NCI-H774 (cell line): ENCODE data around the gene RAB39B.
"Not testable (repeated sequence)": the region's sequence is repeated elsewhere in the genome, so short reads cannot be mapped to it uniquely, and the experiment has no call there.

Source experiments
- DNase-seq: peaks from one replicate; lab custom pipeline; 2025; lab: John Stamatoyannopoulos, UW

Gene RAB39B, protein sequence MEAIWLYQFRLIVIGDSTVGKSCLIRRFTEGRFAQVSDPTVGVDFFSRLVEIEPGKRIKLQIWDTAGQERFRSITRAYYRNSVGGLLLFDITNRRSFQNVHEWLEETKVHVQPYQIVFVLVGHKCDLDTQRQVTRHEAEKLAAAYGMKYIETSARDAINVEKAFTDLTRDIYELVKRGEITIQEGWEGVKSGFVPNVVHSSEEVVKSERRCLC

DNA sequence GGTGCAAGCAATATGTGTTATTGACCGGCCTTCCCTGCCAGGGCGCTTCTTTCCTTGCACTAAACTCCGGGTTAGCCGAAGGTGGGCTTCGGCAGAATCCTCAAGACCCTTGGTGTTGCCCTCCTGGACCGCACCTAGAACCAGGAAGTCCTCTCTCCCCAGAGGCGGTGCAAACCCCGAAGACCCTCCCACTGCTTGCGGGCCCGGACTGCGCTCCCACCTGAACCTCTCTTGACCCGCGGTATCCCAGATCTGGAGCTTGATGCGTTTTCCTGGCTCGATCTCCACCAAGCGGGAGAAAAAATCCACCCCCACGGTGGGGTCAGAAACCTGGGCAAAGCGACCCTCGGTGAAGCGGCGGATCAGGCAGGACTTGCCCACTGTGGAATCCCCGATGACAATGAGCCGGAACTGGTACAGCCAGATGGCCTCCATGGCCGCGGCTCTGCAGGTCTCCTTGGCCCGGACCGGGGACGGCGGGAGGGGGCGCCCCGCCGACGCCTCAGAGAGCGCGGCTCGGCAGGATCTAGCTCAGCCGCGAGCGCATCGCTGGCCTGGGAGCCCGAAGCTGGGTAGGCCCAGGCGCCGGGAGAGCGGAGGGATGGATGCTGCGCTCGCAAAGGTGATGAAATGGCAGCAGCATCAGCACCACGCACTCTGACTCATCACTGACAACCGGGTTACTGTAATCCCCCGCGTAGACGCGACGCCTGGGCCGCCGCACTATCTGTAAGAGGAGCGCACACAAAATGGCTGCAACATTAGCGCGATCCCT, at the start of gene RAB39B:
RAB39B (minus strand) TSS at position 638 of the 775 bp plus-strand sequence; CDS start at position 435, 203 bp downstream.
- DNase-seq: peak; percentile 62

DNA sequence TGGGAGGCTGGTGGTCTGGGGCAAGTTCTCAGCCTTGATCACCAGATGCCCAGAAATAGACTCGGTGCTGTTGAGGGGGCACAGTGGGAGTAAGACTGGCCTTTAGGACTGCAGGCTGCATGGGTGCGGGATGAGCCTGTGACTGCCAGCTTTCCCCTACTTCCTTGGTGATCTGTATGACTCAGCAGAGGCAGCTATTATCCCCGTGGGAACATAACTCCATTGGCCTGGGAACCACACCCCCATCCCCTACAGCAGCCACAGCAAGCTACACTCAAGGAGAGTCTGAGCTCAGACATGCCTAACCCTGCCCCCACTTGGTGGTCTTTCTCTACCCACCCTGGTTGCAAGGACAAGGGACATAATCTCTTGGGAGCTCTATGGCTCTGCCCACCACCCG, 49.5 kb upstream of the RAB39B start:
- DNase-seq: no peak

DNA sequence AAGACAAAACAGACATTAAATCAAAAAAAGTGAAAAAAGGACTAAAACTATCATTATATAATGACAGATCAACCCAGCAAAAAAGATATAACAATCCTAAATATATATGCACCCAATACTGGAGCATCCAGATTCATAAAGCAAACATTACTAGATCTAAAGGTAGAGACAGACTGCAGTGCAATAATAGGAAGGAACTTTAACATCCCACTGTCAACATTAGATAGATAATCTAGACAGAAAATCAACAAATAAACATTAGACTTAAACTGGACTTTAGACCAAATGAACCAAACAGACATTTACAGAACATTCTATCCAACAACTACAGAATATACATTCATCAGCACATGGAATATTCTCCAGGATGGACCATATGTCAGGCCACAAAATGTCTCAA, 29.5 kb upstream of the RAB39B start:
- DNase-seq: no peak

DNA sequence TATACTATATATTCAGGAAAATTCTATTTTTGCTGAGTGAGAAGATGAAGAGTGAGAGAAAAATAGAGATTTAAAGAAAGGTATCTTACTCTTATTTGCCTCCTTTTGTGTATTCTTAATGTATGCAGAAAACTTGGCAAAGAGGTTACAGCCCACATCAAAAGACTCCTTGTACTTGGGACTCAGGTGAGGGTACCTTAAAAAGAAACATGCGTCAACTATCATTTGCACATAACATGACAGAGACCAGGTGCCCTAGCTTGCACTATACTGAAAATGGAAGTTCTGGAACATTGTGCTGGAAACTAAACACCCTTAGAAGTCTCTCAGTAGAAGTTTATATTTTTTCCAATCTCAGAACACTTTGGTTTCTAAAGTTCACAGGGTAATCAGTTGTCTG, 15.6 kb upstream of the RAB39B start:
- DNase-seq: no peak

DNA sequence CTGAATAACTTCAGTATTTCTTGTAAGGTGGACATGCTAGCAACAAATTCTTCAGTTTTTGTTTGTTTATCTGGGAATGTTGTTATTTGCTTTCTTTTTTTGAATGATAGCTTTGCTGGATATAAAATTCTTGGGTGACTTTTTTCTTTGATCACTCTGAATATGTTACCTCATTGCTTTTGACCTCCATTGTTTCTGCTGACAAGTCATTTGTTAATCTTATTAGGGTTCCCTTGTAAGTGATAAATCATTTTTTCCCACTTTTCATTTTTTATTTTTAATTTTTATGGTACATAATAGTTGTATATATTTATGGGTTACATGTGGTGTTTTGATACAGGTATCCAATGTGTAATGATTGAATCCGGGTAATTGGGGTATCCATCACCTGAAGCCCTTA, 6.7 kb upstream of the RAB39B start:
- DNase-seq: no peak

DNA sequence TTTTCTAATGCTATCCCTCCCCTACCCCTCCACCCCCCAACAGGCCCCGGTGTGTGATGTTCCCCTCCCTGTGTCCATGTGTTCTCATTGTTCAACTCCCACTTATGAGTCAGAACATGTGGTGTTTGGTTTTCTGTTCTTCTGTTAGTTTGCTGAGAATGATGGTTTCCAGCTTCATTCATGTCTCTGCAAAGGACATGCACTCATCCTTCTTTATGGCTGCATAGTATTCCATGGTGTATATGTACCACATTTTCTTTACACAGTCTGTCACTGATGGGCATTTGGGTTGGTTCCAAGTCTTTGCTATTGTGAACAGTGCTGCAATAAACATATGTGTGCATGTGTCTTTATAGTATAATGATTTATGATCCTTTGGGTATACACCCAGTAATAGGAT, 3.7 kb upstream of the RAB39B start:
- not testable (repeated sequence) for DNase-seq

DNA sequence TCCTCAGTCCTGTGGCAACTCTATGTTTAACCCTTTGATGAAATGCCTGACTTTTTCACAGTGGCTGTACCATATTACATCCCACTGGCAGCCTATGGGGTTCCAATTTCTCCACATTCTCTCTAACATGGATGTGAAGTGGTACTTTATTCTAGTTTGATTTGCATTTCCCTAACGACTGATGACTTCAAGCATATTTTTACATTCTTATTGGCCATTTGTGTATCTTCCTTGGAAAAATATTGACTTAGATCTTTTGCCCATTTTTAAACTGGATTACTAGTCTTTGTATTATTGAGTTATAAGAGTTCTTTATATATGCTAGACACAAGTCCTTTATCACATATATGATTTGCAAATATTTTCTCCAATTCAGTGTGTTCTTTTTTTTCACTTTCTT, 2.1 kb upstream of the RAB39B start:
- DNase-seq: no peak

DNA sequence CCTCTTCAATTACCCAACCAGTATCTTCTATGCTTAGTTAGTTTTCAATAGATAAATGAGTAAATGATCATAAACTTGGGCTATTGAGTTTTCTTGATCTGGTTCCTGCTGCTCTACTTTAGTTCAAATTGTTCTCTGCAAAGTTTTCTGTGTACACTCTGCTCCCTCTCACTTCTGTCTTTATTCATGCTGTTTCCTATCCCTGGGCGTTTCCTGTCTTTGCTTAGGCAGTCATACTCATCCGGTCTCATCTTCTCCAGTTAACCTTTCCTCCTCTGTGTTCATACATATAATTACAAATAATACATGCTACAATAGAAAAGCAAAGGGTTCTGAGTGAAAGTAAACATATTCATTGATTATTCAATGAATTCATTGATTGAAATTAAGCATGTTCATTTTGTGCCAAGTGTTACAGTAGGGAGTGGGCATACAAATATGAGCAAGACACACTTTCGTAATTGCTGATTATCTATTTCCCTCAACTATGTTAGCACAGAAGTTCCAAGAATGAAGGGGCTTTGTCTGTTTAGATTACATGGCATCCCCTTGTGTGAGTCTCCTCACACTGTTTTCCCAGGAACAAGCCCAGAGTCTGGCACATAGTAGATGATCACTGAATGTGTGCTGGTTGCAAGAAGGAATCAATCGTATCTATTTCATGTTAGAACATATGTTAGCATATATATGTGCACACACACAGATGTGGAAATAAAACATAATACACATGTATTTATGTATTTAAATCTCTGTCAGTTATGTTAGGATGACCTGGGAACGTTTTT, 1.1 kb downstream of the RAB39B start:
- DNase-seq: no peak

DNA sequence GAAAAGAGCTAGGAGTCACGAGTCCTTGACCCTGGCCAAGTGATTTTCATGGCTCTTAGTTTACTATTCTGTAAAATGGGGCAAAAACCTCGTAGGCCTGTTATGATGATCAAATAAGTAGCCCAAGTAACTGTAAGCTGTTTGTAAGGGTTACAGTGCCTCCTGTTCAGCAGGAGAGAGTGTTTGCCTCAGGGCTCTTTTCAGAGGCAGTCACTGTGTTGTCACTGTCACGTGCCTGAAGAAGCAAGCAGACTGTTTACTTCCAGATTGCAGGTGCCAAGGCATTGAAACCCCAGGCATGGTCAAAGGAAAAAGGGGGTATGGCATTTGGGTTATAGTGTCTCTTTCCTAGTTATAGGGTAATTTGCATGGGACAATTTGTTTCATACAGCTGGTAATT, 4.5 kb downstream of the RAB39B start:
- no peak for DNase-seq

DNA sequence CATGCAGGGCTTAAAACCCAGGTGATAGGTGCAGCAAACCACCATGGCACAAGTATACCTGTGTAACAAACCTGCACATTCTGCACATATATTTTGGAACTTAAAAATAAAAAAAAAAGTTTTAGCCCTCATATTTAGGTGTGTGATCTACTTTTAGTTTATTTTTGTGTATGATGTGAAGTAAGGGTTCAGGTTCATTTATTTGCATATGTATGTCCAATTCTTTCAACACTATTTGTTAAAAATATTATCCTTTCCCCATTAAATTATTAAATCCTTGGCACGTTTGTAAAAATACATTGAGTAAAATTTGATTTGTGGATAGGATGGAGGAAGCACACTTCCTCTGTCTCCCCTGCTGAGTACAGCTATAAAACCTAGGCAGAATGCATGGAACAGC, 12.9 kb downstream of the RAB39B start:
- no peak for DNase-seq

DNA sequence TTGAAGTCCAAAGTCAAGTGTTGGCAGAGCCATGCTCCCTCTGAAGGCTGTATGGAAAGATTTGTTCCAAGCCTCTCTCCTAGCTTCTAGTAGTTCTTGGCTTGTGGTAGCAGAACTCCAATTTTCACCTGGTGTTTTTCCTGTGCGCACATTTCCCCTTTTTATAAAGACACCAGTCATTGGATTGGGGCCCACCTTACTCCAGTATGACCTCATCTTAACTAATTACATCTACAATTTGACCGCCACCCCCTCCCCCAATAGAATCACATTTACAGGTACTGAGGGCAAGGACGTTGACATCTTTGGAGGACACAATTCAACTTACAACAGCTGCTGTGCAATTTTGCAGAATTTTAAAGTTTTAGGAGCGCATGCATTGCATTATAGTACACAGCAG, 16.8 kb downstream of the RAB39B start:
- no peak for DNase-seq

DNA sequence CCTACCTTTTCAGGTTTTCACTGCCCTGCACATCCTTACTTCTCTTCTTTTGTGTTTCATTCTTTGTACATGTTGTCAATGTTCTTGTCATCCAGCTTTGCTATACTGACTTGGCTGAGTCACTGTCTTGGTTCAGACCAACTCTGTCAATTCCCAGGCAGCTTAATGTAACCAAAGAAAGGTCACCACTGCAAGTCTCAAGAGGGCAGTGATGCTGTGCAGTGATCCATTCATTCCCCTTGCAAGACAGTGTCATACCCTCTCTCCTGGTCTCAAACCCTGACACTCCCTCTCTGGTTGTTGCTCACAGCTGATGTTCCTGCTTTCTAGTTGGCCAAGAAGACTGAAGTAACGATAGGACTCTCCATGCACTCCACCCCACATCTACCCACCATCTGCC, 17.5 kb downstream of the RAB39B start:
- DNase-seq: no peak

DNA sequence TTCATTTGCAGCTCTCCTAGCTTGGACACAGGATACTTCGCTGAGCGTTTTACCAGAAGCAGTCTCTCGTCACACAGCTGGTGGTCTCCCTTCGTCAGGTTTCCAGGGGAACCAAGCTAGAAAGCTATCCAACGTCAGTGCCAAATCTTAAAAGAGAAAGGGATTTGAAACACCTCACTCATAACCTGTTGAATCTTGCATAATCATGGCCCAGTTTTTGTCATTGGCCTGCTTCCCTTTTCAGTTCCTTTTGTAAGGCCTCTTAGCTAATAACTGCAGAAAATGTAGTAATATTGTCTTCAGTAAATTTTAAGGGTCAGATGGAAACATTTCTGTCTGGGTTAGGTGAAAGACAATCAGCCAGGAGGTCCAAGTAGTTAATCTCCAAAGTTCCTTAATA, 22.0 kb downstream of the RAB39B start:
- DNase-seq: no peak

DNA sequence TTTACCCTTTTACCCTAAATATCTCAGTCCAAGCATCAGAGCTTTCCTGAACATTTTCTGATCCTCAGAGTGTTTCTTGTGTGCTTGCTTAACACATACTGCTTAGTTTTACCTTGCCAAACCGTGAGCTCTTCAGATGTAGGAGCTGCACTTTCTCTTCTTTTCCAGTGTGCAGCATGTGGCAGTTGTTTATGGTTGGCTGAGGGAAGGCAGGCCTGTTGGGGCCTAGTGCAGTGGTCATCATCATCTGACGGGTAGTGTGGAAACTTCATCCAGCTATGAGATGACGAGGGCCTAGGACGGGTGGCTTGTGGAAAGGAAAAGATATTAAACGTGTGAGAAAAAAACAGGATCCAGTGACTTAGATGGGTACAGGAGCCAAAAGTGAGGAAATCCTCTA, 26.6 kb downstream of the RAB39B start:
- no peak for DNase-seq

DNA sequence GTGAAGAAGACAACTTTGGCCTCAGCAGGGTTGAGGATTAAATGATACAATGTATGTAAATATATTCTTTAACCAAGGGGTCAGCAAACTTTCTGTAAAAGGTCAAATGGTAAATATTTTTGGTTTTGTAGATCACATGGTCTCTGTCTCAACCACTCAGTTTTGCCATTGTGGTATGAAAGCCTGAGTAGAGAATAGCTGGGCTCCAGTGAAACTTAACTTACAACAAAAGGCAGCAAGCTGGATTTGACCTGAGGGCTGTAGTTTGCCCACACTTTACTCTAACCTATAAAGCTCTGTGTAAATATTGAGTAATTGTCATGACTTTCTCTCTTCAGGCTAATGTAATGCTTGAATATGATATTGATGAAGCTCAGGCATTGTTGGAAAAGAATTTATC, 28.4 kb downstream of the RAB39B start:
- DNase-seq: no peak

DNA sequence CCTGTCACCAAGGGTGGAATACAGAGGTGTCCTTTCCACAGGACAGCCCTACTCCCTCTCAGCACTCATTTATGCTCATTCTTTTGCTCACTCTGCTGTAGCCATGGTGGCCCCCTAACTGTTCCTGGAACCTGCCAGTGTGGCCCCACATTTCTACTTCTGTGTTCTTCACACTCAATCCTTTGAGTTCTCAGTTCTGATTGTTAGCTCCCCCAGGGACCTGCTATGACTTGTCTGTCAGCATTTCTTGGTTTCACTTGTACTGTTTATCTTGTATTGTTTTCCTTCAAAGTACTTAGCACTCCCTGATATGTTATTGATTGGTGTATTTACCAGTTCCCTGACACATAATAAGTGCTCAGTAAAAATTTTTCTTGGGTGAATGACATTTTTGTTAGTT, 33.1 kb downstream of the RAB39B start:
- DNase-seq: no peak

DNA sequence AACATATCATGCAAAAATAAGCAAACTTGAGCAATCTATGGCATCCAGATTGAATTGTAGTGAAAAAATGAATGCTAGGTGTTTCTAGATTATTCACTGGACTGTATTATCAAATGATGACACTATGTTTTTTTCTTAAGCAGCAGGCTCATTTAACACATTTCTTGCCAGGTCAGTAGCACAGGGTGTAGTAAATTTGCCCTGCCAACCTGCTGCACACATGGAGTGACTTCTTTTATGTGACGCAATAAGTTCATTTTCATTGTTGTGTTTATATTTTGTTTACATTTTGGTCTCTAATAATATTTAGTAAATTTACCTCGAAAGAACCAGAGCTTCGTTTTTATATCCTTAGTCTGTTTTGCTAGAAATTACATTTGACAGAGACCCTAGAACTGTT, 38.5 kb downstream of the RAB39B start:
- DNase-seq: no peak

DNA sequence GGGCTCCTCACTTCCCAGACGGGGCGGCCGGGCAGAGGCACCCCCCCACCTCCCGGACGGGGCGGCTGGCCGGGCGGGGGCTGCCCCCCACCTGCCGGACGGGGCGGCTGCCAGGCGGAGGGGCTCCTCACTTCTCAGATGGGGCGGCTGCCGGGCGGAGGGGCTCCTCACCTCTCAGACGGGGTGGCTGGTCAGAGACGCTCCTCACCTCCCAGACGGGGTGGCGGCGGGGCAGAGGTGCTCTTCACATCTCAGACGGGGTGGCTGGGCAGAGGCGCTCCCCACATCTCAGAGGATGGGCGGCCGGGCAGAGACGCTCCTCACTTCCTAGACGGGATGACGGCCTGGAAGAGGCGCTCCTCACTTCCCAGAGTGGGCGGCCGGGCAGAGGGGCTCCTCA, 40.5 kb downstream of the RAB39B start:
- not testable (repeated sequence) for DNase-seq

DNA sequence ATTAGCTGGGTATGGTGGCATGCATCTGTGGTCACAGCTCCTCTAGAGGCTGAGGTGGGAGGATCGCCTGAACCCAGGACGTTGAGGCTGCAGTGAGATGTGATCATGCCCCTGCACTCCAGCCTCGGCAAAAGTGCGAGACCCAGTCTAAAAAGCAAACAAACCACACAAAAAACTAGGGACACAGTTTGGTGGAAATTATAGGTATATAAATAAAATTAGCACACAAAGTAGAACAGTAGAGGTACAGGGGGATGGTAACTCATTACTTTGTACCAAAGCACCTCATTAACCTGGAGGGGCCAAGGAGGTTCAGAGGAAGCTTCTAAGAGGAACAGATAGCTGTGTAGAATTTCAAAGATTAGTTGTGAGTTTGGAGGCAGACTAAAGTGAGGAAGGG, 42.9 kb downstream of the RAB39B start:
- DNase-seq: no peak

DNA sequence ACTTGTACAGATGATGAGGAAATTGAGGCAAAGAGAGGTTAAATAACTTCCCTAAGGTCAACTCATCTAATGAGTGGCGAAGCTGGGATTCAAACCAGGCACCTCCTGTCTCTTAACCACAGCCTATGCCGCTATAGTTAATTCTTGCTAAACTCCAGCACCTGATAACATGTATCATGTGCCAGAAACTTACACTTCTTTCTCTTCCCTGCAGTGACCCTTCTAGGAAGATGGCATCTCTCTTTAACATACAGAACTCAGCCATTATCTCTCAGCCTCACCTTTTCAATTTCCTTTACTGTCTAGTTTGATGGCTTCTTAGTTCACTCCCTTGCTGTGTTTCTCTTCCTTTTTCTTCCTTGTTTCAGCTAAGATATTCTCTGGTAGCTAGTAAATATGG, 45.5 kb downstream of the RAB39B start:
- DNase-seq: no peak

DNA sequence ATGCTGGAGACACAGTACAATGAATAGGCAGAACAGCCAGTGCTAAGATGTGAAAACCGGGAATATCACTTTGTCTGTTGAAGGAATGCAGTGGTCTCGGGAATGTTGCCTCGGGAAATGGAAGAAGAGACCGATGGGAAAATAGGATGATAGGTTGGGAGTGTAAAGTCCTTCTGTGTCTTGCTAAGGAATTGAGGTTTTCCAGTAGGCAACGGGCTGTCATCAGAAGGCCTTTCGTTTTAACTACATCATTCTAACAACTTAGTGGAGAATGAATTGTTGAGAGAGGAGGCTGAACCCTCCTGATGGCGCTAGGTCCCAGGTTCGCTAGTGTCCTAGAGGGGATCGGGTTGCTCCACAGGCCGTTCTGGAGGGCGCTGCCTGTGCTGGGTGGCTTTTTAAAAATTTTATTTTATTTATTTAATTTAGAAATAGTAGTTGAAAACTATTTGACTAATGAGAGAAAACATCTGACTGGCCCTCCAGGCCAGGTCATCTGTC, 47.3 kb downstream of the RAB39B start:
- no peak for DNase-seq

DNA sequence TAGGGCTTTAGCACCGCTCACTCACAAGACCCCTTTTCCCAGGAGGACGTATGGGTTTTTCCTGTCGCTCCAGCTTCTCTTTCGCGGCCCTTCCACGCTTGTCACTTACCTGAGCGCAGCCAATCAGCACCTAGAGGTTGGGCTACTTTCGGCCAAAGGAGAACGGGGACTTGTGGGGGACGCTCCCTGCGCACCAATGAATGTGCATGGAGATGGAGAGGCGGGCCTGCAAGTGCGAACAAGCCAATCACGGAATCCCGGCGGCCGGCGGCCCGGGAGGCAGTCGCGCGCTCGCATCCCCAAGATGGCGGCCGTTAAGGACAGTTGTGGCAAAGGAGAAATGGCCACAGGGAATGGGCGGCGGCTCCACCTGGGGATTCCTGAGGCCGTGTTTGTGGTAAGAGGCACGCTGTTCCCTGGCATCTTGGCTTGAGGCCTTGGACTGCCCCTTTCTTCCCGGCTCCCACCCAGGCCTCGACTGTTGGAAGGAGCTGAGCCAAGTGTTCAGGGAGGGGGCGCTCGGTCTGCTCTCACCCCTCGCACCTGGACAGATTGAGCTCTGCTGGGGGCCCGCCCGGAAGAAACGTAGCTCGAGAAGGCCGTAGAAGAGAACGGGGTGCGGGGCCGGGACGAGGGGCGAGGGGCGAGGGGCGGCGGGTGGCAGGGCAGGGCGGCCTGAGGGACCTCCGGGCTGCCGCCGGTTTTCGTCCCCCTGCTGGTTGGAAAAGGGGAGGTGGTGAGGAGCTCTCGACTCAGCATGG, 47.9 kb downstream of the RAB39B start, which contains the start of gene VBP1:
VBP1 (plus strand) TSS at position 282 of the 761 bp plus-strand sequence; CDS start at position 305, 23 bp downstream.
- DNase-seq: peak; percentile 92
